Measurements from ENCODE around the gene SEPTIN11. TPM values are rescaled to one million over a fixed set of nuclear protein-coding genes. Genes with fewer than 3 reads are reported as not detected.
A peak's percentile ranks its signal among the peaks of the same experiment; 100 is the strongest.

The SEPTIN11 gene
- total RNA-seq, 1 donor from 2014 or later: 49.2 TPM

DNA sequence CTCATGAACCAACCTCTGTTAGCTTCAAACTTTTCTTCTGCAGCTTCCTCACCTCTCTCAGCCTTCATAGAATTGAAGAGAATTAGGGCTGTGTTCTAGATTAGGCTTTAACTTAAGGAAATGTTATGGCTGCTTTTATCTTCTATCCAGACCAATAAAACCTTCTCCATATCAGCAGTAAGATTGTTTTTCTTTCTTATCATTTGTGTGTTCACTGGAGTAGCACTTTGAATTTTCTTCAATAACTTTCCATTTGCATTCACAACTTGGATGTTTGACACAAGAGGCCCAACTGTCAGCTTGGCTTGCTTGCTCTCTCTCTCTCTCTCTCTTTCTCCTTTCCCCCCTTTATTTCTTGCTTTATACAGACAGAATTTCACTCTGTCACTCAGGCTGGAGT is 28.8 kb upstream of the SEPTIN11 start:
- FAIRE-seq: no peak
- H3K36me3 ChIP-seq (ENCODE audit: control insufficient read depth, insufficient read depth, low read length): no peaks in the 10 kb centered on the region
- no peak for DNase-seq (ENCODE audit: low read depth)

DNA sequence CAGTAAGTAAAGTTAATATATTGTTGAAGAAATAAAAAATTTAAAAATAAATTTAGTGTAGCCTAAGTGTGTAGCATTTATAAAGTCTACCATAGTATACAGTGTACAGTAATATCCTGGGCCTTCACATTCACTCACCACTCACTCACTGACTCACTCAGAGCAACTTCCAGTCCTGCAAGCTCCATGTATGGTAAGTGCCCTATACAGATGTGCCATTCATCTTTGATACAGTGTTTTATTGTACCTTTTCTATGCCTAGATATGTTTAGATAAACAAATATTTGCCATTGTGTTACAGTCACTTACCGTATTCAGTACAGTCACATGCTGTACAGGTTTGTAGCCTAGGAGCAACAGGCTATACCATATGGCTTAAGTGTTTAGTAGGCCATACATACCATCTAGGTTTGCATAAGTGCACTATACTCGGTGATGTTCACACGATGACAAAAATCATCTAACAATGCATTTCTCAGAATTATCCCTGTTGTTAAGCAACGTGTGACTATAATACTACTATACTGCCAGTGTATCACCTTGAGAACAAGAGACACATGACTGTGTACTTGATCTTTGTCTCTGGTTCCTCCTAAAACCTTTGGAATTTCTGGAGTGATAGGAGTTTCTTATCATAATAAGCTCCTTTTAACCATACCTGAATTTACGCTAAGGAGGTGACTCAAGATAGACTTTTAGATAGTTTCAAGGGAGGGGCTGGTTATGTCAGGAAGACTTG is 25.8 kb upstream of the SEPTIN11 start:
- DNase-seq (ENCODE audit: low read depth) (peak; percentile 61), FAIRE-seq (no peak)
- TF ChIP-seq, protein P1, sequence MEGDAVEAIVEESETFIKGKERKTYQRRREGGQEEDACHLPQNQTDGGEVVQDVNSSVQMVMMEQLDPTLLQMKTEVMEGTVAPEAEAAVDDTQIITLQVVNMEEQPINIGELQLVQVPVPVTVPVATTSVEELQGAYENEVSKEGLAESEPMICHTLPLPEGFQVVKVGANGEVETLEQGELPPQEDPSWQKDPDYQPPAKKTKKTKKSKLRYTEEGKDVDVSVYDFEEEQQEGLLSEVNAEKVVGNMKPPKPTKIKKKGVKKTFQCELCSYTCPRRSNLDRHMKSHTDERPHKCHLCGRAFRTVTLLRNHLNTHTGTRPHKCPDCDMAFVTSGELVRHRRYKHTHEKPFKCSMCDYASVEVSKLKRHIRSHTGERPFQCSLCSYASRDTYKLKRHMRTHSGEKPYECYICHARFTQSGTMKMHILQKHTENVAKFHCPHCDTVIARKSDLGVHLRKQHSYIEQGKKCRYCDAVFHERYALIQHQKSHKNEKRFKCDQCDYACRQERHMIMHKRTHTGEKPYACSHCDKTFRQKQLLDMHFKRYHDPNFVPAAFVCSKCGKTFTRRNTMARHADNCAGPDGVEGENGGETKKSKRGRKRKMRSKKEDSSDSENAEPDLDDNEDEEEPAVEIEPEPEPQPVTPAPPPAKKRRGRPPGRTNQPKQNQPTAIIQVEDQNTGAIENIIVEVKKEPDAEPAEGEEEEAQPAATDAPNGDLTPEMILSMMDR (IDR thresholded peaks at IDR 0.05; ENCODE audit: insufficient read depth, low read length, severe bottlenecking): no peak
- H3K4me3 ChIP-seq (ENCODE audit: low read depth, low read length): no peak overlapping the region
- H3K36me3 ChIP-seq (ENCODE audit: control insufficient read depth, insufficient read depth, low read length): no peaks in the 10 kb centered on the region
- H3K27me3 ChIP-seq (ENCODE audit: control insufficient read depth, insufficient read depth, low read length): no peaks in the 10 kb centered on the region

More for the DNA sequence above, 28.8 kb upstream of the SEPTIN11 start:
- Histone ChIP-seq H3K27me3 (ENCODE audit: control insufficient read depth, insufficient read depth, low read length) (no peaks in the 10 kb centered on the region), H3K4me3 (ENCODE audit: low read depth, low read length) (no peak overlapping the region)
- TF ChIP-seq, protein P1 (IDR thresholded peaks at IDR 0.05; ENCODE audit: insufficient read depth, low read length, severe bottlenecking): no peak

DNA sequence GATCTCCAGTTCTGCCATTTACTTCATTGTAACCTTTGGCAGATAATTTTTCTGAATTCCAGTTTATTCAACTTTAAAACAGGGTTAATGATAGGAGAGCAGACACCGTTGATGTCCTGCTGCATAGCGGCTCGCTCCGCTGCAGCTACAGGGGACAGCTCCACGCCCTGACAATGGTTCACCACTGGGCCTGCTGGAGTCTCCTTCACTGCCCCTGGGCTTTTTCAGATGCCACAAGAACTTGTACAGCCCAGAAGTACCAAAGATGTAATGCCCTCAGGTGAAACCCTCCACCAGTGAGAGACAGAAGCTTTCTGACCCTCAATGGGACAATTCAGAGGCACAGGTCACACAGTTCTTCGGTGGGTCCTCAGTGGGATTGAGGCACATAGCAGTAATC is 22.7 kb upstream of the SEPTIN11 start:
- Histone ChIP-seq H3K4me3 (ENCODE audit: low read depth, low read length) (no peak overlapping the region), H3K27me3 (ENCODE audit: control insufficient read depth, insufficient read depth, low read length) (no peaks in the 10 kb centered on the region), H3K36me3 (ENCODE audit: control insufficient read depth, insufficient read depth, low read length) (no peaks in the 10 kb centered on the region)
- FAIRE-seq (no peak), DNase-seq (ENCODE audit: low read depth) (no peak)
- TF ChIP-seq, protein P1 (IDR thresholded peaks at IDR 0.05; ENCODE audit: insufficient read depth, low read length, severe bottlenecking): no peak

DNA sequence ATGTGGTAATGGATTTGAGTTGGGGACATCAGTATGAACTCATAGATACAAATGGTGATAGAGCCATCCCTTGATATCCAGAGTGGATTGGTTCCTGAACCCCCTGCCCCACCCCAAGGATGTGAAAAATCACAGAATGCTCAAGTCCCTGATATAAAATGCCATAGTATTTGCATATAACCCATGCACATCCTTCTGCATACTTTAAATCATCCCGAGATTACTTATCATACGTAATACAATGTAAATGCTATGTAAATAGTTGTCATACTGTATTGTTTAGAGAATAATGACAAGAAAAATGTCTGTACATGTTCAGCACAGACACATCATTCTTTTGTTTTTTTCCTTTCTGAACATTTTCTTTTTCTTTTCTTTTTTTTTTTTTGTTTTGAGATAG is 18.9 kb upstream of the SEPTIN11 start:
- DNase-seq (ENCODE audit: low read depth) (peak; percentile 76), FAIRE-seq (no peak)
- Histone ChIP-seq H3K36me3 (ENCODE audit: control insufficient read depth, insufficient read depth, low read length) (no peaks in the 10 kb centered on the region), H3K27me3 (ENCODE audit: control insufficient read depth, insufficient read depth, low read length) (no peaks in the 10 kb centered on the region), H3K4me3 (ENCODE audit: low read depth, low read length) (no peak overlapping the region)
- TF ChIP-seq, protein P1 (IDR thresholded peaks at IDR 0.05; ENCODE audit: insufficient read depth, low read length, severe bottlenecking): no peak

DNA sequence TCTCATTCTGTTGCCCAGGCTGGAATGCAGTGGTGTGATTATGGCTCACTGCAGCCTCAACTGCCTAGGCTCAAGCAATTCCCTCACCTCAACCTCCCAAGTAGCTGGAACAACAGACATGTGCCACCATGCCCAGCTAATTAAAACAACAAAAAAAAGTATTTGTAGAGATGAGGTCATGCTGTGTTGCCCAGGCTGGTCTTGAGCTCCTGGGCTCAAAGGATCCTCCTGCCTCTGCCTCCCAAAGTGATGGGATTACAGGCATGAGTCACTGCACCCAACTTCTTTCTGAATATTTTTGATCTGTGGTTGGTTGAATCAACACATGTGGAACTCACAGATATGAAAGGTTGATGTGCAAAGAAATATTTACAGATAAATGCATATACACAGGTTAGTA is 18.5 kb upstream of the SEPTIN11 start:
- peak; percentile 95 for DNase-seq (ENCODE audit: low read depth)
- TF ChIP-seq, protein P1 (IDR thresholded peaks at IDR 0.05; ENCODE audit: insufficient read depth, low read length, severe bottlenecking): no peak
- peak; percentile 13 for FAIRE-seq

More for the DNA sequence above, 18.5 kb upstream of the SEPTIN11 start:
- no peak overlapping the region for H3K4me3 ChIP-seq (ENCODE audit: low read depth, low read length)
- no peaks in the 10 kb centered on the region for H3K27me3 ChIP-seq (ENCODE audit: control insufficient read depth, insufficient read depth, low read length)
- no peaks in the 10 kb centered on the region for H3K36me3 ChIP-seq (ENCODE audit: control insufficient read depth, insufficient read depth, low read length)
